ENCODE results near the gene USB1.

Gene USB1

GRCh38 chr16:58063377-58064076 is 62.3 kb downstream of the USB1 start:
- H3K4me3 ChIP-seq (ENCODE audit: low read length), result no peak overlapping the region
- TF ChIP-seq CTCF (IDR thresholded peaks at IDR 0.05; ENCODE audit: insufficient read depth, low read depth, low read length, missing control alignments), result no peak
- no peak for DNase-seq (ENCODE audit: low read depth)

GRCh38 chr16:58070585-58070984 is 69.4 kb downstream of the USB1 start:
- no peak for TF ChIP-seq CTCF (IDR thresholded peaks at IDR 0.05; ENCODE audit: insufficient read depth, low read depth, low read length, missing control alignments)
- no peak overlapping the region for H3K4me3 ChIP-seq (ENCODE audit: low read length)

More at GRCh38 chr16:58070585-58070984, 69.4 kb downstream of the USB1 start:
- DNase-seq (ENCODE audit: low read depth), result no peak

Measured in epithelial cell of esophagus (primary cell).